Keratinocyte (primary cell): ENCODE results near the gene GPC5. TPM values are rescaled to one million over a fixed set of nuclear protein-coding genes. Genes with fewer than 3 reads are reported as not detected.

Experiments used
- DNase-seq: peaks from one replicate; pipeline ENCODE4 v3.0.0-alpha.2; 2011; ENCODE audit warnings: low read depth, missing footprints, low spot score
- FAIRE-seq: peaks from 2 replicates; lab custom pipeline; 2011; peaks lifted over from hg19 to GRCh38; lab: Jason Lieb, UNC
- H2AFZ ChIP-seq: 2 replicates; pipeline ENCODE4 v1.6.0; 2012; ENCODE audit warnings: low read length, control low read depth, inconsistent platforms; ENCODE audit not compliant: control insufficient read depth
- H3K27ac ChIP-seq: 2 replicates; pipeline ENCODE4 v1.5.1; 2011; ENCODE audit warnings: low read length; ENCODE audit not compliant: control insufficient read depth, insufficient read depth
- H3K27me3 ChIP-seq: 3 replicates; pipeline ENCODE4 v1.6.0; 2011; ENCODE audit warnings: low read length; ENCODE audit not compliant: control insufficient read depth, insufficient read depth; ENCODE audit errors: extremely low read depth
- H3K36me3 ChIP-seq, 2 experiments: 2 replicates in 1 of 2; 3 replicates in 1 of 2; pipeline ENCODE4 v1.5.1; 2011; ENCODE audit warnings: low read length in 2 of 2, mild to moderate bottlenecking in 1 of 2; ENCODE audit not compliant: control insufficient read depth in 2 of 2, insufficient read depth in 2 of 2; ENCODE audit errors: extremely low read depth in 1 of 2
- H3K4me1 ChIP-seq: 3 replicates; pipeline ENCODE4 v1.5.1; 2011; ENCODE audit warnings: low read length; ENCODE audit not compliant: control insufficient read depth, insufficient read depth; ENCODE audit errors: extremely low read depth
- H3K4me2 ChIP-seq: 3 replicates; pipeline ENCODE4 v1.6.0; 2011; ENCODE audit warnings: low read depth, low read length; ENCODE audit not compliant: control insufficient read depth, insufficient read depth; ENCODE audit errors: extremely low read depth
- H3K4me3 ChIP-seq, 3 experiments: fragments of 200-600 bp in 1 of 3; sonication (generic) in 1 of 3; 2 replicates in 2 of 3; 3 replicates in 1 of 3; pipeline ENCODE4 v1.5.1; 2011 to 2016; ENCODE audit warnings: low read length in 3 of 3, mild to moderate bottlenecking in 3 of 3, control low read depth in 2 of 3, inconsistent platforms in 1 of 3, low read depth in 1 of 3, mixed read lengths in 1 of 3, mixed run types in 1 of 3, moderate library complexity in 1 of 3; ENCODE audit not compliant: control insufficient read depth in 2 of 3, insufficient read depth in 2 of 3; ENCODE audit errors: extremely low read depth in 1 of 3
- H3K79me2 ChIP-seq: 2 replicates; pipeline ENCODE4 v1.6.0; 2012; ENCODE audit warnings: low read length; ENCODE audit not compliant: control insufficient read depth, insufficient read depth
- H3K9ac ChIP-seq: 3 replicates; pipeline ENCODE4 v1.6.0; 2011; ENCODE audit warnings: low read length; ENCODE audit not compliant: control insufficient read depth, insufficient read depth; ENCODE audit errors: extremely low read depth
- H3K9me1 ChIP-seq: 3 replicates; pipeline ENCODE4 v1.6.0; 2011; ENCODE audit warnings: low read length; ENCODE audit not compliant: control insufficient read depth, insufficient read depth; ENCODE audit errors: extremely low read depth
- H3K9me3 ChIP-seq: 2 replicates; pipeline ENCODE4 v1.5.1; 2012; ENCODE audit warnings: low read depth, low read length; ENCODE audit not compliant: control insufficient read depth
- H4K20me1 ChIP-seq: 3 replicates; pipeline ENCODE4 v1.6.0; 2011; ENCODE audit warnings: low read length; ENCODE audit not compliant: control insufficient read depth, insufficient read depth; ENCODE audit errors: extremely low read depth
- CTCF ChIP-seq, 3 experiments: IDR thresholded peaks in 1 of 3; conservative IDR thresholded peaks in 1 of 3; optimal IDR thresholded peaks in 1 of 3; 2 replicates in 2 of 3; 3 replicates in 1 of 3; pipeline versions ENCODE3 to v1.5.1; 2011; ENCODE audit warnings: low read length in 3 of 3, mild to moderate bottlenecking in 3 of 3, moderate library complexity in 2 of 3, control low read depth in 1 of 3, inconsistent platforms in 1 of 3; ENCODE audit not compliant: insufficient read depth in 2 of 3; ENCODE audit errors: extremely low read depth in 1 of 3
- EZH2 ChIP-seq: IDR thresholded peaks from one replicate; pipeline ENCODE4 v1.6.1; 2012; ENCODE audit warnings: inconsistent platforms, mild to moderate bottlenecking, low read length, moderate library complexity
- dilution Hi-C: fragments of 300-500 bp; cut with MboI; formaldehyde crosslinking; loops from one replicate; pipeline ENCODE4 v1.7.0; 2020; ENCODE audit warnings: low sequenced_read_pairs; ENCODE audit not compliant: extremely low pct_ligation_motif_present
- polyA plus RNA-seq, 5 experiments: library from polyadenylated mRNA; depleted of rRNA in 3 of 5; stranded (reverse) in 3 of 5; stranded (forward) in 1 of 5; unstranded in 1 of 5; fragments of >200 nt; gene quantifications; 1 replicate in 1 of 5; 2 replicates in 3 of 5; 3 replicates in 1 of 5; pipeline versions ENCODE4 v1.2.1 to v1.2.3, GENCODE V29; 2011 to 2012; ENCODE audit warnings: missing spikeins in 2 of 5, low read depth in 1 of 5, low replicate concordance in 1 of 5

Gene GPC5
- polyA plus RNA-seq, 1 donor (not counting 4 experiments of a cell fraction or from before 2014, with no cell fraction given) = 0.10 TPM

GRCh38 chr13:92320323-92320722 is 921.9 kb downstream of the GPC5 start:
- Histone ChIP-seq H4K20me1 (no peaks in the 10 kb centered on the region), H3K36me3 (no peaks in the 10 kb centered on the region), H3K4me3 (no peak overlapping the region), H3K4me1 (no peaks in the 10 kb centered on the region), H2AFZ (no peak overlapping the region), H3K9me3 (no peaks in the 10 kb centered on the region), H3K27me3 (no peaks in the 10 kb centered on the region), H3K79me2 (no peaks in the 10 kb centered on the region), H3K9ac (no peak overlapping the region), H3K4me2 (no peak overlapping the region), H3K27ac (no peak overlapping the region), H3K9me1 (no peaks in the 10 kb centered on the region)
- no peak for DNase-seq
- FAIRE-seq = no peak
- TF ChIP-seq CTCF (optimal IDR thresholded peaks at IDR 0.05 in 1 of 3, IDR thresholded peaks at IDR 0.05 in 1 of 3, conservative IDR thresholded peaks at IDR 0.05 in 1 of 3; ENCODE audit: extremely low read depth in 1 of 3, insufficient read depth in 2 of 3, low read length in 3 of 3) (no peak), EZH2 (no peak)
- dilution Hi-C loops = no loop called here

- no peaks in the 10 kb centered on the region for H3K27me3 ChIP-seq
These were observed 922.8 kb downstream of the GPC5 start for GRCh38 chr13:92321174-92321573.

More at GRCh38 chr13:92321174-92321573, 922.8 kb downstream of the GPC5 start:
- no peak overlapping the region for H3K9ac ChIP-seq
- no peaks in the 10 kb centered on the region for H4K20me1 ChIP-seq
- H2AFZ ChIP-seq = no peak overlapping the region
- no peaks in the 10 kb centered on the region for H3K9me3 ChIP-seq
- FAIRE-seq (no peak), DNase-seq (no peak)
- H3K4me3 ChIP-seq = no peak overlapping the region
- TF ChIP-seq CTCF (optimal IDR thresholded peaks at IDR 0.05 in 1 of 3, IDR thresholded peaks at IDR 0.05 in 1 of 3, conservative IDR thresholded peaks at IDR 0.05 in 1 of 3; ENCODE audit: extremely low read depth in 1 of 3, insufficient read depth in 2 of 3, low read length in 3 of 3) (no peak), EZH2 (no peak)
- H3K4me1 ChIP-seq = no peaks in the 10 kb centered on the region
- dilution Hi-C loops = no loop called here
- H3K4me2 ChIP-seq = no peak overlapping the region
- no peak overlapping the region for H3K27ac ChIP-seq
- H3K36me3 ChIP-seq = no peaks in the 10 kb centered on the region
- H3K9me1 ChIP-seq = no peaks in the 10 kb centered on the region
- H3K79me2 ChIP-seq = no peaks in the 10 kb centered on the region
